GM12891 (cell line): ENCODE measurements around the gene WASHC3.

Source experiments
- DNase-seq: peaks from one replicate; pipeline ENCODE4 v3.0.0; 2011; ENCODE audit warnings: low spot score; ENCODE audit not compliant: insufficient read length
- FAIRE-seq: peaks from 2 replicates; lab custom pipeline; 2011; peaks lifted over from hg19 to GRCh38; lab: Jason Lieb, UNC
- PAX5 ChIP-seq: IDR thresholded peaks from 2 replicates; pipeline ENCODE4 v1.6.1; 2011; ENCODE audit warnings: low read length, moderate library complexity, mild to moderate bottlenecking; ENCODE audit not compliant: insufficient read depth, severe bottlenecking
- POLR2A ChIP-seq: IDR thresholded peaks from 2 replicates; pipeline ENCODE4 v1.6.1; 2011; ENCODE audit warnings: low read depth, low read length, control low read depth
- POLR2AphosphoS5 ChIP-seq: IDR thresholded peaks from 2 replicates; pipeline ENCODE4 v1.6.1; 2011; ENCODE audit warnings: low read depth, low read length, control low read depth
- POU2F2 ChIP-seq: IDR thresholded peaks from 2 replicates; pipeline ENCODE4 v1.6.1; 2011; ENCODE audit warnings: low read depth, mild to moderate bottlenecking, control low read depth, low read length, moderate library complexity
- SPI1 ChIP-seq: IDR thresholded peaks from 2 replicates; pipeline ENCODE4 v1.6.1; 2011; ENCODE audit warnings: low read depth, low read length, control low read depth
- TAF1 ChIP-seq: IDR thresholded peaks from 2 replicates; pipeline ENCODE4 v1.6.1; 2011; ENCODE audit warnings: low read depth, low read length, control low read depth

WASHC3 gene

GRCh38 chr12:101982307-101982706 lies 79.5 kb downstream of the WASHC3 start:
- FAIRE-seq (no peak), DNase-seq (no peak)
- no peak for TF ChIP-seq POU2F2
- no peak for TF ChIP-seq SPI1
- TF ChIP-seq POLR2A, result no peak
- TF ChIP-seq PAX5, result no peak
- TF ChIP-seq POLR2AphosphoS5, result no peak
- TF ChIP-seq TAF1, result no peak

GRCh38 chr12:101981868-101982267 lies 79.9 kb downstream of the WASHC3 start:
- TF ChIP-seq POLR2A (no peak), PAX5 (no peak), TAF1 (no peak), SPI1 (no peak), POLR2AphosphoS5 (no peak), POU2F2 (no peak)
- DNase-seq, result no peak
- no peak for FAIRE-seq

GRCh38 chr12:101968770-101969169 lies 93.0 kb downstream of the WASHC3 start:
- DNase-seq (no peak), FAIRE-seq (peak; percentile 66)
- TF ChIP-seq POLR2AphosphoS5 (no peak), SPI1 (no peak), POLR2A (no peak)

GRCh38 chr12:101967506-101967905 lies 94.3 kb downstream of the WASHC3 start:
- DNase-seq (no peak), FAIRE-seq (peak; percentile 69)
- TF ChIP-seq POU2F2 (no peak), SPI1 (peak; percentile 90)

GRCh38 chr12:101966496-101966895 lies 95.3 kb downstream of the WASHC3 start:
- TF ChIP-seq POLR2A (no peak), PAX5 (no peak), SPI1 (no peak), POU2F2 (no peak), POLR2AphosphoS5 (no peak), TAF1 (no peak)
- FAIRE-seq, result peak; percentile 28

GRCh38 chr12:101963697-101964096 lies 98.1 kb downstream of the WASHC3 start:
- TF ChIP-seq POLR2A, result no peak
- no peak for TF ChIP-seq TAF1
- no peak for TF ChIP-seq POU2F2
- TF ChIP-seq POLR2AphosphoS5, result 0 out of 2 replicates have a peak, but pooled peaks have one; percentile 33
- no peak for TF ChIP-seq PAX5
- FAIRE-seq, result no peak
- DNase-seq, result no peak

More at GRCh38 chr12:101966496-101966895, 95.3 kb downstream of the WASHC3 start:
- no peak for DNase-seq
